ENCODE measurements around the gene GDI1.
A peak's percentile ranks its signal among the peaks of the same experiment; 100 is the strongest.
"Not testable (repeated sequence)": the region's sequence is repeated elsewhere in the genome, so short reads cannot be mapped to it uniquely, and the experiment has no call there.

Gene GDI1

GRCh38 chrX:154436983-154437752 lies at the start of gene GDI1:
Gene GDI1 (plus strand): TSS chrX:154437154. CDS start chrX:154437255, 101 bp downstream.
- DNase-seq (ENCODE audit: low spot score): peak; percentile 27

GRCh38 chrX:154388094-154388493 lies 48.9 kb upstream of the GDI1 start:
- DNase-seq (ENCODE audit: low spot score): not testable (repeated sequence)

- DNase-seq (ENCODE audit: low spot score): not testable (repeated sequence)
Measured at GRCh38 chrX:154388649-154389048, 48.3 kb upstream of the GDI1 start.

GRCh38 chrX:154389812-154390747 lies 46.9 kb upstream of the GDI1 start:
- DNase-seq (ENCODE audit: low spot score): not testable (repeated sequence)

GRCh38 chrX:154396363-154396762 lies 40.6 kb upstream of the GDI1 start:
- not testable (repeated sequence) for DNase-seq (ENCODE audit: low spot score)

GRCh38 chrX:154396973-154397887 lies 39.7 kb upstream of the GDI1 start:
- DNase-seq (ENCODE audit: low spot score): peak; percentile 51

- peak; percentile 96 for DNase-seq (ENCODE audit: low spot score)
Measured at GRCh38 chrX:154397888-154398667, 38.9 kb upstream of the GDI1 start, which contains the start of gene RPL10. Gene RPL10 (plus strand): TSS chrX:154398377. CDS start chrX:154398520, 143 bp downstream.

GRCh38 chrX:154398668-154399526 lies 38.1 kb upstream of the GDI1 start:
- peak; percentile 84 for DNase-seq (ENCODE audit: low spot score)

- no peak for DNase-seq (ENCODE audit: low spot score)
Measured at GRCh38 chrX:154399527-154400368, 37.2 kb upstream of the GDI1 start.

GRCh38 chrX:154400369-154400817 lies 36.6 kb upstream of the GDI1 start:
- DNase-seq (ENCODE audit: low spot score): not testable (repeated sequence)

GRCh38 chrX:154401045-154401799 lies 35.7 kb upstream of the GDI1 start:
- DNase-seq (ENCODE audit: low spot score): no peak

GRCh38 chrX:154401918-154402621 lies 34.9 kb upstream of the GDI1 start:
- DNase-seq (ENCODE audit: low spot score): no peak

- DNase-seq (ENCODE audit: low spot score): no peak
Measured at GRCh38 chrX:154402622-154403127, 34.3 kb upstream of the GDI1 start.

- no peak for DNase-seq (ENCODE audit: low spot score)
Measured at GRCh38 chrX:154403192-154403591, 33.8 kb upstream of the GDI1 start.

GRCh38 chrX:154403858-154404257 lies 33.1 kb upstream of the GDI1 start:
- no peak for DNase-seq (ENCODE audit: low spot score)

- DNase-seq (ENCODE audit: low spot score): no peak
Measured at GRCh38 chrX:154404625-154405192, 32.2 kb upstream of the GDI1 start.
